GM19463 (cell line): Measurements from ENCODE around the gene FOXN1.
"Not testable (repeated sequence)": the region's sequence is repeated elsewhere in the genome, so short reads cannot be mapped to it uniquely, and the experiment has no call there.

ENCODE experiments used
- ATAC-seq: cut with Tn5 transposase; IDR thresholded peaks from one replicate; pipeline ENCODE4 v1.9.1; 2021; ENCODE audit warnings: mild to moderate bottlenecking, moderate library complexity; ENCODE audit not compliant: unreplicated experiment

FOXN1 gene

GRCh38 chr17:28505986-28506665 is at the start of gene FOXN1:
FOXN1 (plus strand) TSS chr17:28506348; CDS start chr17:28523970, 17,622 bp downstream.
- ATAC-seq, result no peak

DNA sequence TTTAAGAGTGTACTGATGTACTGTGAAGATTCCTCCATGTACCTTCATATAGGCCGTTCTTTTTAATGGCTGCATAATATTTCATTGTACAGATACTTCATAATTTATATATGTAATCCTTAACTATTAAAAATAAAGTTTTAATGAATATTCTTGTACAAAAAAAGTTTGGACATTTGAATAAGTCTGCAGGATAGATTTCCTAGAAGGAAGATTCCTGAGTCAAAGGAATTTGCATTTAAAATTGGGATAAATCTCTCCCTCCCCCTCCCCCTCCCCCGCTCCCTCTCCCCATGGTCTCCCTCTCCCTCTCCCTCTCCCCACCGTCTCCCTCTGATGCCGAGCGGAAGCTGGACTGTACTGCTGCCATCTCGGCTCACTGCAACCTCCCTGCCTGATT is 48.3 kb upstream of the FOXN1 start:
- no peak for ATAC-seq

DNA sequence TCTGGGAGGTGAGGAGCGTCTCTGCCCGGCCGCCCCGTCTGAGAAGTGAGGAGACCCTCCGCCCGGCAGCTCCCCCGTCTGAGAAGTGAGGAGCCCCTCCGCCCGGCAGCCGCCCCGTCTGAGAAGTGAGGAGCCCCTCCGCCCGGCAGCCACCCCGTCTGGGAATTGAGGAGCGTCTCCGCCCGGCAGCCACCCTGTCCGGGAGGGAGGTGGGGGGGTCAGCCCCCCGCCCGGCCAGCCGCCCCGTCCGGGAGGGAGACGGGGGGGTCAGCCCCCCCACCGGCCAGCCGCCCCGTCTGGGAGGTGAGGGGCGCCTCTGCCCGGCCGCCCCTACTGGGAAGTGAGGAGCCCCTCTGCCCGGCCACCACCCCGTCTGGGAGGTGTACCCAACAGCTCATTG is 47.3 kb upstream of the FOXN1 start:
- not testable (repeated sequence) for ATAC-seq

- ATAC-seq, result no peak
Measured at GRCh38 chr17:28460901-28461300, 45.2 kb upstream of the FOXN1 start.

- no peak for ATAC-seq
Measured at GRCh38 chr17:28466001-28466400, 40.1 kb upstream of the FOXN1 start.

- ATAC-seq, result no peak
Measured at GRCh38 chr17:28466521-28467048, 39.6 kb upstream of the FOXN1 start.

- ATAC-seq, result no peak
Measured at GRCh38 chr17:28467456-28468025, 38.6 kb upstream of the FOXN1 start.

DNA sequence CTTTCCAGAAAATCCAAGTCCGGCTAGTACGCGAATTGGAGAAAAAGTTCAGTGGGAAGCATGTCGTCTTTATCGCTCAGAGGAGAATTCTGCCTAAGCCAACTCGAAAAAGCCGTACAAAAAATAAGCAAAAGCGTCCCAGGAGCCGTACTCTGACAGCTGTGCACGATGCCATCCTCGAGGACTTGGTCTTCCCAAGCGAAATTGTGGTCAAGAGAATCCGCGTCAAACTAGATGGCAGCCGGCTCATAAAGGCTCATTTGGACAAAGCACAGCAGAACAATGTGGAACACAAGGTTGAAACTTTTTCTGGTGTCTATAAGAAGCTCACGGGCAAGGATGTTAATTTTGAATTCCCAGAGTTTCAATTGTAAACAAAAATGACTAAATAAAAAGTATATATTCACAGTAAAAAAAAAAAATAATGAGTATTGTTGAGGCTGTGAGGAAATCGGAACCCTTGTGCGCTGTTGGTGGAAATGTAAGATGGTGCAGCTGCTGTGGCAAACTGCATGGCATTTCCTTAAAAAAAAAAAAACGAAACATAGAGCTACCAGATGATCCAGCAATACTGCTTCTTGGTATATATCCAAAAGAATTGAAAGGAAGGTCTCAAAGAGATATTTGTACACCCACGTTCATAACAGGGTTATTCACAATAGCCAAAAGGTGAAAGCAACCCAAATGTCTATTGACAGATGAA is 38.0 kb upstream of the FOXN1 start:
- not testable (repeated sequence) for ATAC-seq

DNA sequence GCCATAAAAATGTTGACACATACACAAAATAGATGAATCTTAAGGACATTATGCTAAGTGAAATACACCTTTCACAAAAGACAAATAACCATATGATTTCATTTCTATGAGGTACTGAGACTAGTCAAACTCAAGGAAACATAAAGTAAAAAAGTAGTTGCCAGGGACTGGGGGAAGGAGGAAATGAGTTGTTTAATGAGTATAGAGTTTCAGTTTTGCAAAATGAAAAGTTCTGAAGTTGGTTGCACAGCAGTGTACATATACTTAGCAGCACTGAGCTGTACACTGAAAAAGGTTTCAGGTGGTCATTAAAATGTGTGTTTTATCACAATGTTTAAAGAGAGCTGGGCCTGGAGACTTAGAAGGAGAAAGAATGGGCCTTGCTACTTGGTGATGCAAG is 37.4 kb upstream of the FOXN1 start:
- ATAC-seq, result peak; percentile 62

GRCh38 chr17:28469376-28469775 is 36.8 kb upstream of the FOXN1 start:
- ATAC-seq, result no peak

DNA sequence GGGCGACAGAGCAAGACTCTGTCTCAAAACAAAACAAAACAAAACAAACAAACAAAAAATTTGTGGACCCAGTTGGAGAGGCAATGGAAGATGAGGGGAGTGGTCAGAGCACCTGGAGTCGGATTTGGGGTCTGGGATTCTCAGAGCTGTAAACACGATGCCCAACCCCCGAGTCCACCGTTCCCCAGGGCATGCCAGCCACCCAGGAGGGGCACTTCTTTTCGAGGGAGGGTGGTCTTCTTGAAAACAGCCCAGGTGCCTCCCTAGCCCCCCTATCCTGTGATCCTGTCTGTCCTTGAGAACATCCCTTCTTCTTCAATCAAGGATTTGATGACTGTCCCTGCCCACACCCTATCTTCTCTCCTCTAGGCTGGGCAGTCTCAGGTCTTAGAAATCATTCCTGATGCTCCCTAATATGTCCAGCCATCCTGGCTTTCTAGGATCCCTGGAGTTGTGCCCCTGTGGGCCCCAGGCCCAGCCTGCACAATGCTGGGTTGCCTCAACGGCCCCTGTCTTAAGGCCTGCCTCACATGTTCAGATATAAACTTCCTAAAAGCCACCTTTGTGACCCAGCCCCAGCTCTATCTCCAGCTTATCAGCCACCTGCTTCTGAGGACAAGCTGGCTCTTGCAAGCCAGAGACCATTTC is 35.8 kb upstream of the FOXN1 start:
- ATAC-seq, result no peak

DNA sequence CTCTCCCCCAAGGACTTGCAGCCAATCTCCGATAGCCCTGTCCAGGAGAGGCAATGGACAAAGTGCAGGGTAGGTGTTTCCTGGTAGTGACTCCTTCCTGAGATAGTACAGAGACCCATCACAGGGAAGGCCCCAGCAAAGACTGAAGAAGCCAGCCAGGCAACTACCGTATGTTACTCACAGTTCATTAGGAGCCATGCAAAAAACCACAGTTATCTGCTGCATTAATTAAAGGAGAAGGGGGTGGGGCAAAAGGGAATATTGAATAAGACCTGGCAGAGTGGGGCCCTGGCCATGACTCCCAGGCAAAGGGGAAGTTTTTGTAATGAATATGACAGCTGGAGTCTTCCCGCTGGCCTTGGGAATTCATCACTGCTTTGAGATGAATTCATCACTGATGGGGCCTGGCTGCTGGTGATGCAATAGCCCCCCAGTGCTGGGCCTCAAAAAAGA is 35.2 kb upstream of the FOXN1 start:
- ATAC-seq, result no peak

- ATAC-seq, result no peak
Measured at GRCh38 chr17:28471531-28472342, 34.4 kb upstream of the FOXN1 start.

DNA sequence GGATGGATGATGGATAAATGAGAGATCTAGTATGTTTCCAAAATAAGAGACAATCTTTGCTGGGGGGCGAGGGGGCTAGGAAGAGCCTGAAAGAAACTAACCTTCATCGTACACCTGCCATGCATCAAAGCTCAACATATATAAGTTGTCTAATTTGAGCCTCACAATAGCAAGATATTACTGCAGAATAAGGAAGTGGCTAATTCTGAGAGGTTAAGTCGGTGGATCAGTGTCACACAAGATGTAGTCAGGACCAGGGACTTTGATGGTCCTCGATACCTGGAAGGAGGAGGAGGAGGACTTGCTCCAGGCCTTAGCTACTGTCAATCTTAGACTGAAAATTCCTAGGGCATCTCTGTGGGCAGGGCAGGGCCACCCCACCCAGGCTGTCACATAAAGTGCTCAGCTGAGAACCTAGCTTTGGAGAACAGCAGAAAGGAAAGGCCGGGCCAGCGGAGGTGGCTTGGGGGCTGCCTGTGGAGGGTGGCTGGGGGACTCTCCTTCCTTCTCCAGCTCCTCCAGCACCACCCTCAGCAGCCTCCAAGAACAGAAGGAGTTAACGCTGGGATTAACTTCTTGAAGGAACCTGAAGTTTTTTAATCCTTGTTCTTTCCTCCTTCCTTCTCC is 33.2 kb upstream of the FOXN1 start:
- ATAC-seq, result no peak

- ATAC-seq, result no peak
Measured at GRCh38 chr17:28473542-28473941, 32.6 kb upstream of the FOXN1 start, which contains the start of gene SLC13A2. SLC13A2 (plus strand) TSS chr17:28473644; CDS start chr17:28473713, 69 bp downstream.

- no peak for ATAC-seq
Measured at GRCh38 chr17:28474111-28474531, 32.0 kb upstream of the FOXN1 start.

- no peak for ATAC-seq
Measured at GRCh38 chr17:28475151-28475900, 30.8 kb upstream of the FOXN1 start.

- no peak for ATAC-seq
Measured at GRCh38 chr17:28476076-28476865, 29.9 kb upstream of the FOXN1 start.
